ENCODE results near the gene TXNDC2. TPM values are rescaled to one million over a fixed set of nuclear protein-coding genes. Genes with fewer than 3 reads are reported as not detected.

Gene TXNDC2
- total RNA-seq, 1 experiment from 2014 or later = 0.28 TPM

GRCh38 chr18:9872823-9873222 is 12.9 kb upstream of the TXNDC2 start:
- Histone ChIP-seq H2BK12ac (ENCODE audit: insufficient read length, low read depth, low read length) (no peak overlapping the region), H3K27ac (ENCODE audit: insufficient read length, low read depth, low read length) (no peak overlapping the region), H3K79me1 (ENCODE audit: insufficient read depth, low read depth, low read length, poor library complexity, severe bottlenecking) (no peaks in the 10 kb centered on the region), H2BK20ac (ENCODE audit: low read depth, low read length, poor library complexity, severe bottlenecking) (no peak overlapping the region), H3K56ac (ENCODE audit: insufficient read length, low read depth, low read length) (no peak overlapping the region), H3K23ac (ENCODE audit: insufficient read length, low read depth, low read length) (no peak overlapping the region), H4K8ac (replicated peaks; ENCODE audit: insufficient read length, low read depth, low read length) (no peak overlapping the region), H2BK5ac (ENCODE audit: insufficient read length, low read length) (no peak overlapping the region), H3T11ph (ENCODE audit: low read length) (no peak overlapping the region), H3K4me1 (ENCODE audit: insufficient read depth, low read length) (peaks cover 10% of the 10 kb centered on the region; the same call in 1 of the 2 replicates), H2BK120ac (ENCODE audit: low read depth, low read length, poor library complexity, severe bottlenecking) (no peak overlapping the region), H3K4me2 (ENCODE audit: insufficient read depth, insufficient read length, low read length) (no peak overlapping the region), H3K9me3 (ENCODE audit: control insufficient read depth, low read depth, low read length) (no peaks in the 10 kb centered on the region), H3K4ac (ENCODE audit: low read depth, low read length) (no peak overlapping the region), H2BK15ac (ENCODE audit: low read depth, low read length) (no peak overlapping the region), H3K9ac (ENCODE audit: extremely low read depth, insufficient read length, low read length) (no peak overlapping the region), H4K20me1 (ENCODE audit: control insufficient read depth, insufficient read depth, insufficient read length) (no peaks in the 10 kb centered on the region), H3K14ac (ENCODE audit: insufficient read depth, low read length) (no peak overlapping the region), H3K79me2 (ENCODE audit: insufficient read depth, low read length) (no peaks in the 10 kb centered on the region), H3K23me2 (ENCODE audit: insufficient read length, low read depth, low read length, poor library complexity, severe bottlenecking) (no peaks in the 10 kb centered on the region), H3K18ac (ENCODE audit: insufficient read length, low read depth, low read length) (no peak overlapping the region), H2AFZ (ENCODE audit: low read length) (no peak overlapping the region), H3K27me3 (ENCODE audit: insufficient read depth, low read length) (no peaks in the 10 kb centered on the region), H4K5ac (ENCODE audit: insufficient read length, low read depth, low read length) (no peak overlapping the region), H4K91ac (ENCODE audit: insufficient read length, low read depth, low read length) (no peak overlapping the region), H2AK5ac (ENCODE audit: insufficient read length, low read length) (no peak overlapping the region)
- Mint-ChIP-seq H3K27ac (no peak overlapping the region), H3K36me3 (ENCODE audit: insufficient read depth in 1 of 3, low read depth in 3 of 3) (no peaks in the 10 kb centered on the region; a peak in 1 of 7 replicates), H3K27me3 (ENCODE audit: low read depth) (no peaks in the 10 kb centered on the region), H3K4me1 (peaks cover 43 to 45% of the 10 kb centered on the region in 2 experiments), H3K9me3 (no peaks in the 10 kb centered on the region), H3K4me3 (no peak overlapping the region)
- no peak for DNase-seq
- no peak for TF ChIP-seq CTCF (conservative IDR thresholded peaks at IDR 0.05)

Data from H9 (cell line).